ENCODE results near the gene C6orf15.

The C6orf15 gene

DNA sequence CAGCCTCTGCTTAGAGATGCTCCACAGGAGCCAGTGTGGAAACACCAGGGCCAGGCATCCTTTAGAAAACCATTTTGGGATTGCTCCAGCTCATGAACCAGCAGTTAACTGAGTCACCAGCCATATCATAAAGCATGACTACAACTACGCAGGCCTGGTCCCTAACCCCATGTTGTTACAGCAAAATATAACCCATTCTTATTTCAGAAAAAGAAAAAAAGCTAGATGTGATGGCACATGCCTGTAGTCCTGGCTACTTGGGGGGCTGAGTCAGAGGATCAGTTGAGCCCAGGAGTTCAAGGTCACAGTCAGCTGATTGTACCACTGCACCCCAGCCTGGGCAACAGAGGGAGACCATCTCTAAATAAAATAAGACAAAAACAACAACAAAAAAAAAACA lies 36.8 kb downstream of the C6orf15 start:
- TF ChIP-seq EZH2phosphoT487 (IDR thresholded peaks at IDR 0.05; ENCODE audit: borderline replicate concordance) = no peak
- TF ChIP-seq CTCF (conservative IDR thresholded peaks at IDR 0.05; ENCODE audit: low read length) = no peak
- no peak overlapping the region for H2AFZ ChIP-seq (ENCODE audit: low read length)
- no peaks in the 10 kb centered on the region for H3K9me2 ChIP-seq (replicated peaks; ENCODE audit: low read depth, low read length)
- no peaks in the 10 kb centered on the region for H3K9me3 ChIP-seq (ENCODE audit: insufficient read depth, low read depth, low read length)
- peaks cover 4% of the 10 kb centered on the region for H3K4me1 ChIP-seq (ENCODE audit: insufficient read depth, low read length, poor library complexity, severe bottlenecking)
- no peak overlapping the region for H3K4me3 ChIP-seq (ENCODE audit: low read length, poor library complexity, severe bottlenecking)
- H3K27me3 ChIP-seq (ENCODE audit: insufficient read depth, low read length, poor library complexity, severe bottlenecking) = no peaks in the 10 kb centered on the region
- H3K36me3 ChIP-seq (ENCODE audit: insufficient read depth, low read length) = no peaks in the 10 kb centered on the region
- no peaks in the 10 kb centered on the region for H4K20me1 ChIP-seq (ENCODE audit: insufficient read depth, low read length, poor library complexity, severe bottlenecking)
- H3K9ac ChIP-seq (ENCODE audit: low read depth, low read length, poor library complexity, severe bottlenecking) = no peak overlapping the region
- no peaks in the 10 kb centered on the region for H3F3A ChIP-seq (ENCODE audit: low read depth)
- H3K79me2 ChIP-seq (ENCODE audit: insufficient read depth, low read length) = no peaks in the 10 kb centered on the region
- H3K4me2 ChIP-seq (ENCODE audit: low read depth, low read length, poor library complexity, severe bottlenecking) = no peak overlapping the region

GRCh38 chr6:31074401-31074800 lies 38.0 kb downstream of the C6orf15 start:
- TF ChIP-seq EZH2phosphoT487 (IDR thresholded peaks at IDR 0.05; ENCODE audit: borderline replicate concordance) (no peak), CTCF (conservative IDR thresholded peaks at IDR 0.05; ENCODE audit: low read length) (no peak)
- no peaks in the 10 kb centered on the region for H4K20me1 ChIP-seq (ENCODE audit: insufficient read depth, low read length, poor library complexity, severe bottlenecking)

DNA sequence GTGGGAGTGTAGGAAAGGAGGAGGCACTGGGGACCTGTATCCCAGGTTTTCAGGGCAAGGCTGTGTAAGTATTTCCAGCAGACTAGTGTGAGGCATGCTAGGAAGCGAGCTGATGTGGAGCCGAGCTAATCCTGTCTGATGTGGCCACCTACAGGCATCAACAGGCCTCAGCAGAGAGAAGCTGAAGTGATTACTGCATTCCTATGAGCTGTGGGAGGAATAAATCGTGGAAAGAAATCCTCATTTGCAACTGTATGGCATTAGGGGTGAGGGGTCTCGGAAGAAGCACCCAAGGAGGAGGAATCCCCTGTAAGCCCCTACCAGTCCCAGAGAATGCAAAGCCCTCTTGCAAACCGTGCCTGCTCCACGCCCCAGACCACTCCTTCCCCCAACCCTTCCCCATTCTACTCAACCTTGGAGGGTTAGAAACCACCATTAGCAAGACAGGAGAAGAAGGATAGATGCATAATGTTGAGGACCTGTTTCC lies 41.6 kb downstream of the C6orf15 start:
- peak; percentile 53 for TF ChIP-seq CTCF (conservative IDR thresholded peaks at IDR 0.05; ENCODE audit: low read length)
- no peak for TF ChIP-seq EZH2phosphoT487 (IDR thresholded peaks at IDR 0.05; ENCODE audit: borderline replicate concordance)
- Histone ChIP-seq H2AFZ (ENCODE audit: low read length) (peak overlapping the region; percentile 29; the same call in 1 of the 2 replicates), H3K79me2 (ENCODE audit: insufficient read depth, low read length) (no peaks in the 10 kb centered on the region), H3K9ac (ENCODE audit: low read depth, low read length, poor library complexity, severe bottlenecking) (no peak overlapping the region), H4K20me1 (ENCODE audit: insufficient read depth, low read length, poor library complexity, severe bottlenecking) (no peaks in the 10 kb centered on the region), H3K4me2 (ENCODE audit: low read depth, low read length, poor library complexity, severe bottlenecking) (no peak overlapping the region), H3K9me3 (ENCODE audit: insufficient read depth, low read depth, low read length) (no peaks in the 10 kb centered on the region), H3K27me3 (ENCODE audit: insufficient read depth, low read length, poor library complexity, severe bottlenecking) (no peaks in the 10 kb centered on the region), H3K9me2 (replicated peaks; ENCODE audit: low read depth, low read length) (no peaks in the 10 kb centered on the region), H3F3A (ENCODE audit: low read depth) (no peaks in the 10 kb centered on the region), H3K36me3 (ENCODE audit: insufficient read depth, low read length) (no peaks in the 10 kb centered on the region), H3K4me1 (ENCODE audit: insufficient read depth, low read length, poor library complexity, severe bottlenecking) (no peaks in the 10 kb centered on the region), H3K4me3 (ENCODE audit: low read length, poor library complexity, severe bottlenecking) (no peak overlapping the region)

More at GRCh38 chr6:31074401-31074800, 38.0 kb downstream of the C6orf15 start:
- Histone ChIP-seq H3K9me3 (ENCODE audit: insufficient read depth, low read depth, low read length) (no peaks in the 10 kb centered on the region), H2AFZ (ENCODE audit: low read length) (no peak overlapping the region), H3K36me3 (ENCODE audit: insufficient read depth, low read length) (no peaks in the 10 kb centered on the region), H3K79me2 (ENCODE audit: insufficient read depth, low read length) (no peaks in the 10 kb centered on the region), H3K27me3 (ENCODE audit: insufficient read depth, low read length, poor library complexity, severe bottlenecking) (no peaks in the 10 kb centered on the region), H3K4me2 (ENCODE audit: low read depth, low read length, poor library complexity, severe bottlenecking) (no peak overlapping the region), H3K4me1 (ENCODE audit: insufficient read depth, low read length, poor library complexity, severe bottlenecking) (peaks cover under 1% of the 10 kb centered on the region), H3K9me2 (replicated peaks; ENCODE audit: low read depth, low read length) (no peaks in the 10 kb centered on the region), H3K9ac (ENCODE audit: low read depth, low read length, poor library complexity, severe bottlenecking) (no peak overlapping the region), H3K4me3 (ENCODE audit: low read length, poor library complexity, severe bottlenecking) (no peak overlapping the region), H3F3A (ENCODE audit: low read depth) (no peaks in the 10 kb centered on the region)
